Endothelial cell of umbilical vein (primary cell): ENCODE results near the gene ASS1. TPM values are rescaled to one million over a fixed set of nuclear protein-coding genes. Genes with fewer than 3 reads are reported as not detected.

Source experiments
- BruUV-seq: library from RNA; stranded (reverse); fragments of 400-500 nt; replicated peaks from 2 replicates; lab custom pipeline; 2021; lab: Mats Ljungman, UMichigan
- CTCF ChIA-PET: fragments of 300-600, 350-600 bp; sonication (Branson Sonifier 250); formaldehyde crosslinking; loops from one replicate; lab custom pipeline; 2021; ENCODE audit warnings: antibody characterized with exemption, inconsistent platforms; lab: Charles Lee
- POLR2A ChIA-PET: fragments of 300-600, 350-600 bp; sonication (Branson Sonifier 250); formaldehyde crosslinking; loops from one replicate; lab custom pipeline; 2021; ENCODE audit warnings: antibody characterized with exemption, inconsistent platforms; lab: Charles Lee
- DNase-seq: peaks from one replicate; pipeline ENCODE4 v3.0.0-alpha.2; 2011; ENCODE audit warnings: low read depth, low spot score
- FAIRE-seq: peaks from 2 replicates; lab custom pipeline; 2011; peaks lifted over from hg19 to GRCh38; lab: Jason Lieb, UNC
- H2AFZ ChIP-seq: 2 replicates; pipeline ENCODE4 v1.6.0; 2012; ENCODE audit warnings: low read depth, low read length, control low read depth, inconsistent platforms
- H3K27ac ChIP-seq: 2 replicates; pipeline ENCODE4 v1.5.1; 2011; ENCODE audit warnings: low read depth, mild to moderate bottlenecking, control low read depth, low read length, moderate library complexity; ENCODE audit not compliant: insufficient read depth
- H3K27me3 ChIP-seq, 2 experiments: 2 replicates each; pipeline versions ENCODE4 v1.6.0 to v1.6.1; 2011; ENCODE audit warnings: low read length in 2 of 2, mixed read lengths in 1 of 2; ENCODE audit not compliant: control insufficient read depth in 2 of 2, insufficient read depth in 2 of 2
- H3K36me3 ChIP-seq, 2 experiments: 2 replicates in 1 of 2; 3 replicates in 1 of 2; pipeline ENCODE4 v1.5.1; 2011; ENCODE audit warnings: low read length in 2 of 2, mild to moderate bottlenecking in 1 of 2, moderate library complexity in 1 of 2; ENCODE audit not compliant: control insufficient read depth in 2 of 2, insufficient read depth in 2 of 2; ENCODE audit errors: extremely low read depth in 1 of 2
- H3K4me1 ChIP-seq: 3 replicates; pipeline ENCODE4 v1.5.1; 2011; ENCODE audit warnings: mild to moderate bottlenecking, low read length; ENCODE audit not compliant: control insufficient read depth, insufficient read depth; ENCODE audit errors: extremely low read depth
- H3K4me2 ChIP-seq: 2 replicates; pipeline ENCODE4 v1.6.1; 2011; ENCODE audit warnings: low read length, control low read depth, mixed read lengths; ENCODE audit not compliant: insufficient read depth
- H3K4me3 ChIP-seq, 3 experiments: fragments of 200-600 bp in 1 of 3; sonication (generic), shearing (Covaris generic) in 1 of 3; replicated peaks in 1 of 3; 2 replicates each; pipeline ENCODE4 v1.5.1; 2011 to 2016; ENCODE audit warnings: control low read depth in 3 of 3, low read length in 3 of 3, mild to moderate bottlenecking in 2 of 3, inconsistent platforms in 1 of 3, low read depth in 1 of 3, moderate library complexity in 1 of 3; ENCODE audit not compliant: insufficient read depth in 1 of 3
- H3K79me2 ChIP-seq: 2 replicates; pipeline ENCODE4 v1.6.0; 2012; ENCODE audit warnings: low read length, inconsistent platforms; ENCODE audit not compliant: control insufficient read depth, insufficient read depth
- H3K9ac ChIP-seq: replicated peaks from 2 replicates; pipeline ENCODE3; 2011; ENCODE audit warnings: low read length, control low read depth; ENCODE audit not compliant: insufficient read depth; ENCODE audit errors: extremely low read depth
- H3K9me1 ChIP-seq: replicated peaks from 3 replicates; pipeline ENCODE4 v1.6.0; 2011; ENCODE audit warnings: mild to moderate bottlenecking, low read length; ENCODE audit not compliant: control insufficient read depth, insufficient read depth; ENCODE audit errors: extremely low read depth
- H3K9me3 ChIP-seq: replicated peaks from 2 replicates; pipeline ENCODE4 v1.5.1; 2012; ENCODE audit warnings: low read length, inconsistent platforms; ENCODE audit not compliant: control insufficient read depth, insufficient read depth
- H4K20me1 ChIP-seq: replicated peaks from 2 replicates; pipeline ENCODE3; 2011; ENCODE audit warnings: mild to moderate bottlenecking, low read length; ENCODE audit not compliant: control insufficient read depth, insufficient read depth; ENCODE audit errors: extremely low read depth
- CTCF ChIP-seq, 2 donors: IDR thresholded peaks; 1 replicate in 1 of 2; 2 replicates in 1 of 2; pipeline ENCODE4 v1.5.1; 2011; ENCODE audit warnings: low read length in 2 of 2, mild to moderate bottlenecking in 2 of 2, moderate library complexity in 2 of 2, control low read depth in 1 of 2, inconsistent platforms in 1 of 2, low read depth in 1 of 2; ENCODE audit not compliant: insufficient read depth in 1 of 2; ENCODE audit errors: extremely low read depth in 1 of 2
- EZH2 ChIP-seq: IDR thresholded peaks from 2 replicates; pipeline ENCODE4 v1.6.1; 2012; ENCODE audit warnings: borderline replicate concordance, low read depth, mild to moderate bottlenecking, moderate library complexity, low read length, inconsistent platforms; ENCODE audit not compliant: severe bottlenecking
- FOS ChIP-seq: IDR thresholded peaks from 2 replicates; pipeline ENCODE4 v1.6.1; 2011; ENCODE audit warnings: mild to moderate bottlenecking, low read length, moderate library complexity, borderline replicate concordance; ENCODE audit not compliant: insufficient read depth
- GATA2 ChIP-seq: IDR thresholded peaks from 2 replicates; pipeline ENCODE4 v1.7.0; 2011; ENCODE audit warnings: low read depth, mild to moderate bottlenecking, moderate library complexity, mixed read lengths, low read length; ENCODE audit not compliant: insufficient read length, insufficient read depth
- JUN ChIP-seq: IDR thresholded peaks from 2 replicates; pipeline ENCODE4 v1.6.1; 2011; ENCODE audit warnings: borderline replicate concordance, low read depth; ENCODE audit not compliant: insufficient read length, insufficient read depth
- MAX ChIP-seq: IDR thresholded peaks from 2 replicates; pipeline ENCODE4 v1.6.1; 2011; ENCODE audit not compliant: insufficient read depth, insufficient read length
- MYC ChIP-seq: IDR thresholded peaks from one replicate; pipeline ENCODE4 v1.6.1; 2011; ENCODE audit warnings: mild to moderate bottlenecking, low read depth, low read length
- POLR2A ChIP-seq: IDR thresholded peaks from 2 replicates; pipeline ENCODE4 v1.6.1; 2012; ENCODE audit warnings: low read depth, mild to moderate bottlenecking, control low read depth, low read length
- POLR2AphosphoS5 ChIP-seq: IDR thresholded peaks from 2 replicates; pipeline ENCODE4 v1.6.1; 2012; ENCODE audit warnings: low read depth, mild to moderate bottlenecking, control low read depth, low read length, moderate library complexity; ENCODE audit not compliant: insufficient read depth
- dilution Hi-C: fragments of 300-500 bp; cut with MboI; formaldehyde crosslinking; loops from one replicate; pipeline ENCODE4 v1.15.0; 2019; ENCODE audit warnings: low sequenced_read_pairs; ENCODE audit not compliant: extremely low pct_ligation_motif_present
- intact Hi-C: fragments of 100-400 bp; cut with micrococcal nuclease; formaldehyde crosslinking; loops from one replicate; pipeline ENCODE4 v1.10.0; 2022
- polyA plus RNA-seq, 4 experiments: library from polyadenylated mRNA; depleted of rRNA in 3 of 4; stranded (reverse) in 3 of 4; unstranded in 1 of 4; fragments of >200 nt; gene quantifications; 2 replicates each; pipeline versions ENCODE4 v1.2.1 to v1.2.3, GENCODE V29; 2011 to 2012; ENCODE audit warnings: missing spikeins in 1 of 4
- total RNA-seq: library from RNA; stranded (reverse); gene quantifications from 2 replicates; pipeline ENCODE4 v1.2.3, GENCODE V29; 2021

The ASS1 gene
- total and polyA plus RNA-seq, 2 donors (not counting 3 experiments of a cell fraction or from before 2014, with no cell fraction given) = 3.6 to 12.4 TPM

DNA sequence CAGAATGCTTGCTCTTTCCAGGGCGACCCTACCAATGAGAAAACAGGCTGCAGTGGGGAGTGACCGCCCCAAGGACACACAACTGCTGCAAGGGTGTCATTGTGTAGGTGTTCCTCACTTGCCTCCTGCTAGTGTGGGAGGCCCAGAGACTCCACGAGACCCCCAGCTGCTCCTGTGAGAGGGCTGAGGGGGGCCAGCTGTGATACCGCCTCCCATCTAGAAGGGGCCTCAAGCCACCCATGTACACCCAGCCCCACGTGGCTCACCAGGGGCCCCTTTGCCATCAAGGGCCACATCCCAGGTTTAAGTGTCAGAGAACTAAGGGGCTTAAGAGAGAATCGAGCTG lies 1.3 kb upstream of the ASS1 start:
- ChIA-PET CTCF (no interaction called here), POLR2A (interaction anchor here (0.8 to 1.0 kb wide), 2 partner anchors 10 to 81 kb away, joined by 3 to 6 read pairs; no protein-coding TSS in a partner anchor)
- no peak overlapping the region for H2AFZ ChIP-seq
- no peak overlapping the region for H3K27ac ChIP-seq
- H3K4me1 ChIP-seq = peaks cover 7% of the 10 kb centered on the region
- dilution Hi-C loops (no loop called here), intact Hi-C loops (no loop called here)
- no peak for FAIRE-seq
- no peak overlapping the region for H3K4me3 ChIP-seq
- DNase-seq = no peak
- peaks cover 0 to 4% of the 10 kb centered on the region in 2 experiments for H3K27me3 ChIP-seq
- BruUV-seq = no TSS peak
- H3K79me2 ChIP-seq = no peaks in the 10 kb centered on the region
- no peaks in the 10 kb centered on the region for H3K9me1 ChIP-seq
- TF ChIP-seq MAX = no peak
- no peak for TF ChIP-seq EZH2
- no peak for TF ChIP-seq MYC
- TF ChIP-seq JUN = no peak
- no peak for TF ChIP-seq FOS
- TF ChIP-seq CTCF (IDR thresholded peaks at IDR 0.05; ENCODE audit: extremely low read depth in 1 of 2, insufficient read depth in 1 of 2, low read depth in 1 of 2, low read length in 2 of 2) = no peak
- no peak for TF ChIP-seq POLR2A
- no peak for TF ChIP-seq GATA2
- TF ChIP-seq POLR2AphosphoS5 = no peak
- no peak overlapping the region for H3K4me2 ChIP-seq
- no peaks in the 10 kb centered on the region for H4K20me1 ChIP-seq
- H3K36me3 ChIP-seq = no peaks in the 10 kb centered on the region
- H3K9ac ChIP-seq = no peak overlapping the region
- no peaks in the 10 kb centered on the region for H3K9me3 ChIP-seq
